OCI-LY3 (cell line): ENCODE measurements around the gene TANGO2.

ENCODE experiments used
- H2AFZ ChIP-seq: fragments of 200-600, 300-600 bp; shearing (Covaris generic); 2 replicates; pipeline ENCODE4 v1.6.0; 2014; ENCODE audit warnings: antibody characterized with exemption, low read depth, low read length
- H3K27ac ChIP-seq: fragments of 200-600, 300-600 bp; sonication (generic); 2 replicates; pipeline ENCODE4 v1.5.1; 2014; ENCODE audit warnings: mild to moderate bottlenecking, low read length, moderate library complexity, mixed read lengths
- H3K27me3 ChIP-seq: fragments of 200-600, 300-600 bp; sonication (generic); 2 replicates; pipeline ENCODE4 v1.6.1; 2014; ENCODE audit warnings: low read depth, low read length, mixed read lengths
- H3K36me3 ChIP-seq: fragments of 200-600, 300-600 bp; sonication (generic); replicated peaks from 2 replicates; pipeline ENCODE3; 2014; ENCODE audit warnings: low read depth, low read length, mixed read lengths
- H3K4me1 ChIP-seq: fragments of 300-600, 200-600 bp; sonication (generic); 2 replicates; pipeline ENCODE4 v1.6.1; 2014; ENCODE audit warnings: low read length, mixed read lengths
- H3K4me2 ChIP-seq: fragments of 200-600, 300-600 bp; sonication (generic); 2 replicates; pipeline ENCODE4 v1.6.1; 2014; ENCODE audit warnings: low read length, mixed read lengths
- H3K4me3 ChIP-seq: fragments of 300-600, 200-600 bp; sonication (generic); 2 replicates; pipeline ENCODE4 v1.5.1; 2014; ENCODE audit warnings: antibody characterized with exemption, mild to moderate bottlenecking, low read length, moderate library complexity
- H3K79me2 ChIP-seq: fragments of 300-600, 200-600 bp; shearing (Covaris generic); 2 replicates; pipeline ENCODE4 v1.6.1; 2014; ENCODE audit warnings: mild to moderate bottlenecking, low read length, mixed read lengths
- H3K9ac ChIP-seq: fragments of 300-600, 200-600 bp; shearing (Covaris generic); 2 replicates; pipeline ENCODE4 v1.6.0; 2014; ENCODE audit warnings: mild to moderate bottlenecking, low read length, moderate library complexity
- H3K9me3 ChIP-seq: fragments of 200-600, 300-600 bp; shearing (Covaris generic); 2 replicates; pipeline ENCODE4 v1.6.1; 2014; ENCODE audit warnings: low read length, mixed read lengths; ENCODE audit not compliant: insufficient read depth
- H4K20me1 ChIP-seq: fragments of 200-600, 300-600 bp; sonication (generic); 2 replicates; pipeline ENCODE4 v1.6.1; 2016; ENCODE audit warnings: low read length, mixed read lengths; ENCODE audit not compliant: insufficient read depth
- EZH2phosphoT487 ChIP-seq: fragments of 200-600 bp; shearing (Covaris generic); IDR thresholded peaks from 2 replicates; pipeline ENCODE4 v1.6.1; 2018; ENCODE audit warnings: antibody characterized with exemption, mixed run types, low read depth
- TF ChIP-seq, protein P1 (sequence below): fragments of 200-600, 300-600 bp; sonication (generic); IDR thresholded peaks from 2 replicates; pipeline ENCODE4 v1.5.1; 2014; ENCODE audit warnings: antibody characterized with exemption, low read length, low read depth

TANGO2 gene

GRCh38 chr22:20040327-20041200, 19.7 kb downstream of the TANGO2 start:
- Histone ChIP-seq H3K36me3 (peaks cover 16% of the 10 kb centered on the region), H3K4me2 (no peak overlapping the region), H3K9ac (no peak overlapping the region), H3K4me1 (peaks cover 29% of the 10 kb centered on the region), H3K79me2 (0 out of 2 replicates have a peak, but pooled peaks cover 4% of the 10 kb centered on the region), H3K9me3 (no peaks in the 10 kb centered on the region), H3K27ac (no peak overlapping the region), H4K20me1 (no peaks in the 10 kb centered on the region; the same call in 1 of the 2 replicates), H3K4me3 (no peak overlapping the region), H3K27me3 (no peaks in the 10 kb centered on the region), H2AFZ (no peak overlapping the region)
- no peak for TF ChIP-seq EZH2phosphoT487
- TF ChIP-seq, protein P1, sequence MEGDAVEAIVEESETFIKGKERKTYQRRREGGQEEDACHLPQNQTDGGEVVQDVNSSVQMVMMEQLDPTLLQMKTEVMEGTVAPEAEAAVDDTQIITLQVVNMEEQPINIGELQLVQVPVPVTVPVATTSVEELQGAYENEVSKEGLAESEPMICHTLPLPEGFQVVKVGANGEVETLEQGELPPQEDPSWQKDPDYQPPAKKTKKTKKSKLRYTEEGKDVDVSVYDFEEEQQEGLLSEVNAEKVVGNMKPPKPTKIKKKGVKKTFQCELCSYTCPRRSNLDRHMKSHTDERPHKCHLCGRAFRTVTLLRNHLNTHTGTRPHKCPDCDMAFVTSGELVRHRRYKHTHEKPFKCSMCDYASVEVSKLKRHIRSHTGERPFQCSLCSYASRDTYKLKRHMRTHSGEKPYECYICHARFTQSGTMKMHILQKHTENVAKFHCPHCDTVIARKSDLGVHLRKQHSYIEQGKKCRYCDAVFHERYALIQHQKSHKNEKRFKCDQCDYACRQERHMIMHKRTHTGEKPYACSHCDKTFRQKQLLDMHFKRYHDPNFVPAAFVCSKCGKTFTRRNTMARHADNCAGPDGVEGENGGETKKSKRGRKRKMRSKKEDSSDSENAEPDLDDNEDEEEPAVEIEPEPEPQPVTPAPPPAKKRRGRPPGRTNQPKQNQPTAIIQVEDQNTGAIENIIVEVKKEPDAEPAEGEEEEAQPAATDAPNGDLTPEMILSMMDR, result no peak

DNA sequence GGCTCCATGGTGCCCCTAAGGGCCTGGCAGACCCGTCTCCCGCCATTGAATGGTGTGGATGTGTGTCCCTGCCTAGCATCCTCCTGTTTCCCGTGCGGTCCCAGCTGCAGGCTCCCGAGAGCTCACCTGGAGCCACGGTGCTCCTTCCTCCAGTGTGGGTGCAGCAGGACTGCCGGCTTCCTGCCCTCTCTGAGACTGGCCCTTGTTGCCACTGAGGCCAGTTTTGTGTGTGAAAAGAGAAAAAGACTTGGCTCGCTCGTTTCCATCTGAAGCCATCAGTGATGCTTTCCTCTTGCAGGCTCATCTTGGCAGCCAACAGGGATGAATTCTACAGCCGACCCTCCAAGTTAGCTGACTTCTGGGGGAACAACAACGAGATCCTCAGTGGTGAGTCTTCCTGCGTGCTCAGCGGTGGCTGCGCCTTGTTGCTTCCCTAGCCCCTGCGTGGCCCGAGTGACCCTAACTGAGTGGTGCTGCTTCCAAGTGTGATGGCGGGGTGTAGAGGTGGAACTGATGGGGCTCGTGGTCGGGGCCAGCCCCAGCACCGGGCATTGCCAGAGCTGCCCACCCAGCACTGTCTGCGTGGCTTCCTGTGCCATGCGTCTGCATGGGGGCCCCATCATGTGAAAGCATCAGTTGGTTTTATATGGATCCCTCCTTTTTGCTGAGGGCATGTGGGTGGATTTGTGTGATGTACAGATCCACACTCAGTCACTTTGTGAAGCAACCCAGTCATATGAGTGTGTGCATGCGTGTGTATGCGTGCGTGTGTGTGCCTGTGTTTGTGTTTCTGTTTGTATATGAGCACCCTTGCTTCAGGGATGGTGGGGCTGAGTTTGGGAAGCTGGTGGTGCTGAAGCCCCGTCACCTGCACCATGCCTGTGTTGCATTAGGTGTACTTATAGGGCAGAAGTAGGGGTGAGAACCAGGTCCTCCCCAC, 22.4 kb downstream of the TANGO2 start:
- TF ChIP-seq EZH2phosphoT487, result no peak
- TF ChIP-seq, protein P1, result no peak
- Histone ChIP-seq H3K4me2 (no peak overlapping the region), H4K20me1 (no peaks in the 10 kb centered on the region; the same call in 1 of the 2 replicates), H3K9ac (no peak overlapping the region), H3K27me3 (no peaks in the 10 kb centered on the region), H3K36me3 (peaks cover 32% of the 10 kb centered on the region), H3K9me3 (no peaks in the 10 kb centered on the region), H3K4me3 (no peak overlapping the region), H3K4me1 (peaks cover 4% of the 10 kb centered on the region), H2AFZ (no peak overlapping the region), H3K79me2 (no peaks in the 10 kb centered on the region), H3K27ac (no peak overlapping the region)

- peaks cover 36% of the 10 kb centered on the region for H3K36me3 ChIP-seq
These were observed 23.1 kb downstream of the TANGO2 start for GRCh38 chr22:20043997-20044342.

More at GRCh38 chr22:20043997-20044342, 23.1 kb downstream of the TANGO2 start:
- no peaks in the 10 kb centered on the region for H3K9me3 ChIP-seq
- no peak overlapping the region for H2AFZ ChIP-seq
- H4K20me1 ChIP-seq, result no peaks in the 10 kb centered on the region; the same call in 1 of the 2 replicates
- H3K79me2 ChIP-seq, result no peaks in the 10 kb centered on the region
- H3K27me3 ChIP-seq, result no peaks in the 10 kb centered on the region
- H3K9ac ChIP-seq, result no peak overlapping the region
- H3K4me2 ChIP-seq, result no peak overlapping the region
- no peak overlapping the region for H3K27ac ChIP-seq
- no peak overlapping the region for H3K4me3 ChIP-seq
- TF ChIP-seq, protein P1, result no peak
- TF ChIP-seq EZH2phosphoT487, result no peak
- H3K4me1 ChIP-seq, result no peaks in the 10 kb centered on the region
